GM19328 (cell line): Measurements from ENCODE around the gene CHCHD3.
A peak's percentile ranks its signal among the peaks of the same experiment; 100 is the strongest.

ENCODE experiments used
- ATAC-seq: cut with Tn5 transposase; IDR thresholded peaks from one replicate; pipeline ENCODE4 v1.9.1; 2021; ENCODE audit warnings: mild to moderate bottlenecking, moderate library complexity; ENCODE audit not compliant: unreplicated experiment

The CHCHD3 gene

GRCh38 chr7:133047321-133047720 is 34.6 kb downstream of the CHCHD3 start:
- ATAC-seq: no peak

DNA sequence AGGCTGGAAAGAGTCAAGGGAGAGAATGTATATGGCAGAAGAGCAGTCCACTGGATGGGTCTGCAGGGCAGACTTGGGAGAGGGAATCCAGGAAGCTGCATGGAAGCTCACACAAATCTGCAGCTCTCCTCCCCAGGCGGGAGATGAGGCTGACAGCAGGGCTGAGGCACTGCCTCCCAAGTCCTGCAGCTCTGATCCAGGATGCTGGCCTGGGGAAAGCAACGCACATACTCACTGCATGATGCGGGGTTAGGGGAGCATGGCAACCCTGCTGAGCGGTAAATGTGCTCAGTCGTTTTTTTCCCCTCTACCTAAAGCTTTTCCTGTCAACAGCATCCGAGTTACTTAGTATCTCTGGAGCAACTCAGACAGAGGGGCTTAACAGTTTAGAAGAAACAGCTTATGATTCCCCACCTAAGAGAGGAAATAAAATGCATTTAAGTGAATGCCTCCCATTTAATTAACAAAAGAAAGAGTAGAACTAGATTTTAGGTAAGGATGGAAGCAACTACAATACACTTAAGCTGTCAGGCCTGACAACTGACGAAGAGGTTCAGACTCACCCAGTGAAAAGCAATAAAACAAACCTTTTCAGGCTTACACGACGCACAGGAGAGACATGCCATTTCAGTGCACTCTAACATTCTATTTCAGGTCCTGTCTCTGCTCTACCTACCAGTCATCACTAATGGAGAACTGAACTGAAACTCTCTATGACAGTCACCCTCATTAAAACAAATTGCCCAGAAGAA is 37.0 kb downstream of the CHCHD3 start:
- ATAC-seq: no peak

DNA sequence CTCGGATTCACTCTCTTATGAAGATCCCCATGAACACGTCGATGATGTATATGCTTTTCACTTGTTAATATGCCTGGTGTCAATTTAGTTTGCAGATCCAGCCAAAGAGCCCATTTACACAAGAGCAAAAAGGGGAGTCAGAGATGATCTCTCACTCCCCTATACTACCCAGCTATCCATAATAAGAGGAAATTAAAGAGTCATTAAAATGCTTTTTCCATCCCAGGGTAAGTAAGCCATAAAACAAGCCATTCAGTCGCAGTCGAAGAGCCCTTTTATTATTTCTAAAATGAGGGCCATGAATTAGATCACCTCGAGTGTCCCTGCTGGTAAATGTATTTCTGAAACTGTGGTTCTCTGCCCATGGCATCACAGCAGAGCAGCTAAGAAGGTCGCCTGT is 41.2 kb downstream of the CHCHD3 start:
- ATAC-seq: no peak

GRCh38 chr7:133040178-133040577 is 41.7 kb downstream of the CHCHD3 start:
- no peak for ATAC-seq

- no peak for ATAC-seq
These were observed 42.3 kb downstream of the CHCHD3 start for GRCh38 chr7:133039614-133040013.

DNA sequence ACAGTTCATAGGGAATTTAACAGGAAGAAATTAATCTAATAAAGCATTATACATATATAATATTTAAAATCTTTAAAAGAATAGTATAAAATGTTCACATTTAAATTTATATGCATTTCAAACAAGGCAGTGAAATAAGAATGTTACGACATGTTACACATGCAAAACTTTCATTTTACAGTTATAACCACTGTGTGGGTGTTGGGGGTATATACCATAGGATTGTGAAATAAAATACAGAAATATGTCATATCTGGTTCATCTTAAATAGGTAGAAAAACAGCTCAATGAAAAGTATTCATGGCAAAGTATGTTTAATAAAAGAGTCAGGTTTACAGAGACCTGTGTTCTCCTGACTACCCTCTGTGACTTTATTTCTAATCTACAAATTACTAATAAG is 45.6 kb downstream of the CHCHD3 start:
- no peak for ATAC-seq

DNA sequence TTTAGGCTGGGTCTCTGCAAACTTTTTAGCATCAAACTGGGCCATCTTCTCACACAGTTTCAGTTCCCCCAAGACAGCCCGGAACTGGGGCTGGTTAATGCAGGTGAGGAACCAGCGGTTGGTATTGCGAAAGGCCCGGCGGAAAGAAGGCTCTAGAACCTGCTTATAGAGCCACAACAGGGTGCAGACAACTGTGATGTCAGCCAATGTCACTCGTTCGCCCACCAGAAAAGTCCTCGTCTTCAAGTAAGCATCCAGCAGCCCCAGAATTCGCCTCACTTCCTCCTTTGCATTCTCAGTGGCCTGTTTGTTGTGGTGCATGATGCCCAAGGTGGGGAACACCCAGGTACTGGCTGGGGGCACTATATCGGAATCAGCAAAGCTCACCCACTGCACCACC is 46.6 kb downstream of the CHCHD3 start:
- ATAC-seq: peak; percentile 91

GRCh38 chr7:133030346-133030745 is 51.5 kb downstream of the CHCHD3 start:
- ATAC-seq: no peak

- ATAC-seq: no peak
These were observed 52.4 kb downstream of the CHCHD3 start for GRCh38 chr7:133029463-133029862.

- no peak for ATAC-seq
These were observed 54.5 kb downstream of the CHCHD3 start for GRCh38 chr7:133027397-133027796.

DNA sequence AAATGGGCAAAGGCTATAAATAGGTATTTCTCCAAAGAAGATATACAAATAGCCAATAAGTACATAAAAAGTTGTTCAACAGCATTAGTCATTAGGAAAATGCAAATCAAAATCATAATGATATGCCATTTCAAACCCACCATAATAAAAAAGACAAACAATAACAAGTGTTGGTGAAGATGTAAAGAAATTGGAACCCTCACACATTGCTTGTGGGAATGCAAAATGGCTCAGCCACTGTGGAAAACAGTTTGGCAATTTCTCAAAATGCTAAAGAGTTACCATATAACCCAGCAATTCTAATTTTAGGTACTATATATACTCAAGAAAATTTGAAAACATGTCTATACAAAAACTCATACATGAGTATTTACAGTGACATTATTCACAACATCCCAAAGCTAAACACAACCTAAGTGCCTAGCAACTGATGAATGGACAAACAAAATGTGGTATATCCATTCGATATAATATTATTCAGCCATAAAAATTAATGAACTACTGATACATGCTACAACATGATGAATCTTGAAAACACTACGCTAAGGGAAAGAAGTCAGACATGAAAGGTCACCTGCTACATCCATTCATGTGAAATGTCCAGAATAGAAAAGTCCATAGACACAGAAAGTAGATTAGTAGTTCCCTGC is 55.6 kb downstream of the CHCHD3 start:
- no peak for ATAC-seq

DNA sequence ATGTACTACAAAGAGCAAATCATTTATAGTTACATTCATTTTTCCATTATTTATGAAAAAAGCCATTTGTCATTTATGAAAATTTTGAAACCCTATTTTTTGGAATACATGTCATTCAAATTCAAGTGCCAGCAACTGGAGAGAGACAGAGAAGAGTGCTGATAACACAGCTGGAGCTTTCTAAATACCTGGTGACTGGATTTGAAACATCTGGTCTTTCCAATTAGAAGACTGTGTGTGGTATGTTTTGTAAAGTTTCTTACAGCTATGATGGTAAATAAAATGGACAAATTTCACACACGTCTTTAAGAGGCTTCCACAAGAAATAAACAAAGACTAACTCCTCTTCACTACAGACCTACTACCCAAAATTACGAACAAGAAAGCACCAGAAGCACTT is 56.8 kb downstream of the CHCHD3 start:
- no peak for ATAC-seq

DNA sequence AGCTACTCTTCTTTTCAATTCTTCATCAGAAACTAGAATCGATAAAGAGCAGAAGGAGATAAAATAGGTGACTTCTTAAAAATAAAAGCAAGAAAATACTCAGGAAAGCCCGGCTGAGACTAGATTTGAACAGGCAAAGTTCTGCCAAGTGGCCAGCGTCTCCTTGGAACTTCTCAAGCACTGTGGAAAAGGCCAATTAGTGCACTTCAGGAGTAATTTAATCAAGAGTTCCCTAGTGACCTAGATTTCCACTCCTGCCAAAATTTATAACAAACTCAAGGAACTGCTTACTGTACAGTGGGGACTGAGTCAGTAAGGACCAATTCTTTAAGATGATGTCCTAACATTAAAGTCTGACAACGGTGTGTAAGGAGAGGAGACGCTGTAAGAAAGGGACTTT is 57.3 kb downstream of the CHCHD3 start:
- no peak for ATAC-seq

GRCh38 chr7:133023370-133024071 is 58.4 kb downstream of the CHCHD3 start:
- ATAC-seq: no peak

DNA sequence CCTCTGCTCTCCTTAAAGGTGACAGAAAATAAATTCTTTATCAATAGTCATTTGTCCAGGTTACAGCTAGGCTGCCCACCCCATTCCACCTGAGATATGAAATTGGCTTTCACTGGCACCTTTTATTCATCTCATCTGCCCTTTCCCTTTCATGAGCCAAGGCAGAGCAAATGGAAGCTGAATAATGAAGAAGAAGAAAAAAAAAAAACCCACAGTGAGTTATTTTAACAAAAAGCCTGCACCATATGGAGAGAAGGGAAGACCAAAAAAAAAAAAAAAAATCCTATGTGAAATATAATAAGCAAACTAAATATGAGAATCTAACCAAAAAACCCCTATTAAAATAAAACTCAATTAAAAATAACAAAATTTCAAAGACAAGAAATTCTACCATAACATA is 59.2 kb downstream of the CHCHD3 start:
- ATAC-seq: no peak

DNA sequence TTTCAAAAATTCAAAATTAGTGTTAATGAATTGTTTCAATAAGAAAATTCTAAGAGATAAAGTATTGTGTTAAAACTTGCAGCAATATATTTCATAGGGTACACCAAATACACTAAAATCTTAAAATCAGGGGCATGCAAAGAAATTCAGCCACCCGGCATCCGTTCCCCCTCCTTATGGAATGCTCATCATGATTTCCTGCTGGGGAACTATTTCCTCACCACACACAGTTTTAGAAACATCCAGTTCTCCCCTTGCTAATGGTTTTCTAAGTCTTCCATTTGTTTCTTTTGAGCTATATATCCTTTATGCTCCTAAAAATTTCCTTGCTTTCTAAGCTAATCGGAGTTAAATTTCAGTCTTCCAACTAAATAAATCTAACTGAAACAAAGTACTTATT is 60.7 kb downstream of the CHCHD3 start:
- no peak for ATAC-seq

DNA sequence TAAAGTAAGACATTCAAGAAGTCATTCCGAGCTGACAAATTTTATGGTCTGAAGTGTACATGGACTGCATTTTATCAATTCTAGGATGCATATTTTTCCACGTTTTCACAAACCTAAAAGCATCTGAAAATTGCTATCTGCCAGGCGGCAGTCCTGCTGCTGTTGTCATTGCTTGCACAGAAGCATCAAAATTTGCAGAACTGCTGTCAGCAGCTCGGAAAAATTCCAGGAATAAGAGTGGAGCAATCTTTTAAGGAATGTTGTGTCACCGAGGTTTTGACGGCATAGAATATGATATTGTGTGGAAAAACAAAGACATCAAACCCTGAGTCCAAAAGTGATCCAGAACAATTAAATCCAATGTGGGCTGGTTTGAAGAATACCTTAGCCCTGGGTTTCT is 61.4 kb downstream of the CHCHD3 start:
- ATAC-seq: no peak

DNA sequence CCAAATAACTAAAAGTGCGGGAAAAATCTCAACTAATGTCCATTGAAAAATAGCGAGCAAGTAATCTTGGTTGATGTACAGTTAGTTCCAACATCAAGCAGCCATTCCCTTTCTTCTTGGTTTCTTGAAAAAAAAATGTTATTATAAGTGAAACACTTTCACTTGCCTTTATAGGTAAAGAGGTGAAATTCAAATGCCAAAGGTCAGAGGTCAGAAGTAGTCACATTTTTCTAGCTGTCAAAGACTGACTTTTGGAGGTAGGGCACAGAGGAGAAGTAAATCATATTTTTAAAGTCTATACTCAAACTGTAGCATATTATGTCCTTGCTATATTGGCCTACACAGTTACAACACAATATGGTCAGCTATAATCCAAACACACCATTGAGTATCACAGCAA is 62.3 kb downstream of the CHCHD3 start:
- no peak for ATAC-seq

- ATAC-seq: no peak
These were observed 65.3 kb downstream of the CHCHD3 start for GRCh38 chr7:133016604-133017003.

- no peak for ATAC-seq
These were observed 66.0 kb downstream of the CHCHD3 start for GRCh38 chr7:133015888-133016287.

- ATAC-seq: no peak
These were observed 70.1 kb downstream of the CHCHD3 start for GRCh38 chr7:133011746-133012145.
